Small intestine (tissue), 7 donors: ENCODE data around the gene RFTN1. TPM values are rescaled to one million over a fixed set of nuclear protein-coding genes. Genes with fewer than 3 reads are reported as not detected.
A peak's percentile ranks its signal among the peaks of the same experiment; 100 is the strongest.

ENCODE experiments used
- DNase-seq, 2 donors: peaks; one replicate each; pipeline versions ENCODE4 v3.0.0 to v3.0.0-alpha.2; 2013
- FAIRE-seq: peaks from 2 replicates; lab custom pipeline; 2012; peaks lifted over from hg19 to GRCh38; lab: Jason Lieb, UNC
- H3K27ac ChIP-seq, 3 donors: one replicate each; pipeline ENCODE4 v1.5.1; 2013; ENCODE audit warnings: low read length in 2 of 3, mild to moderate bottlenecking in 2 of 3, control low read depth in 1 of 3, inconsistent platforms in 1 of 3, low read depth in 1 of 3, moderate library complexity in 1 of 3
- H3K27me3 ChIP-seq, 3 donors: one replicate each; pipeline ENCODE4 v1.6.1; 2013; ENCODE audit warnings: low read length in 3 of 3, inconsistent platforms in 1 of 3; ENCODE audit not compliant: control insufficient read depth in 3 of 3, insufficient read depth in 3 of 3
- H3K36me3 ChIP-seq, 3 donors: one replicate each; pipeline ENCODE4 v1.6.1; 2013; ENCODE audit warnings: low read length in 3 of 3, inconsistent platforms in 1 of 3, low read depth in 1 of 3, mild to moderate bottlenecking in 1 of 3, moderate library complexity in 1 of 3; ENCODE audit not compliant: control insufficient read depth in 3 of 3, insufficient read depth in 2 of 3
- H3K4me1 ChIP-seq, 3 donors: one replicate each; pipeline ENCODE4 v1.6.1; 2013; ENCODE audit warnings: low read length in 2 of 3, inconsistent platforms in 1 of 3, low read depth in 1 of 3, mild to moderate bottlenecking in 1 of 3, moderate library complexity in 1 of 3; ENCODE audit not compliant: control insufficient read depth in 3 of 3, insufficient read depth in 2 of 3
- H3K4me3 ChIP-seq, 3 donors: one replicate each; pipeline ENCODE4 v1.5.1; 2013; ENCODE audit warnings: low read length in 3 of 3, control low read depth in 1 of 3, inconsistent platforms in 1 of 3, low read depth in 1 of 3, mild to moderate bottlenecking in 1 of 3, moderate library complexity in 1 of 3
- H3K9me3 ChIP-seq, 2 donors: one replicate each; pipeline ENCODE4 v1.6.1; 2013; ENCODE audit warnings: low read depth in 1 of 2, low read length in 1 of 2; ENCODE audit not compliant: control insufficient read depth in 2 of 2, insufficient read depth in 1 of 2
- whole genome bisulfite sequencing, 3 donors: extraction: QIAGEN DNeasy Blood & Tissue Kit; methylation state at CpG; one replicate each; pipeline ENCODE4 v1.1.7; 2013; 5-methylcytosine and 5-hydroxymethylcytosine counted together
- polyA plus RNA-seq, 4 donors: library from polyadenylated mRNA; stranded (reverse) in 3 of 4; unstranded in 1 of 4; fragments of 200-250 nt in 3 of 4; fragments of 120-200 nt in 1 of 4; gene quantifications; one replicate each; pipeline versions ENCODE4 v1.2.1 to v1.2.3, GENCODE V29; 2013
- donor health status: healthy with polysubstance abuse.
- donor health status: control.
- donor health status: control.
- donor health status: Bipolar disorder and iron deficiency.
- donor health status: healthy.

Gene RFTN1
- polyA plus RNA-seq, 4 donors = 1.8 to 18.4 (median 11.6) TPM

DNA sequence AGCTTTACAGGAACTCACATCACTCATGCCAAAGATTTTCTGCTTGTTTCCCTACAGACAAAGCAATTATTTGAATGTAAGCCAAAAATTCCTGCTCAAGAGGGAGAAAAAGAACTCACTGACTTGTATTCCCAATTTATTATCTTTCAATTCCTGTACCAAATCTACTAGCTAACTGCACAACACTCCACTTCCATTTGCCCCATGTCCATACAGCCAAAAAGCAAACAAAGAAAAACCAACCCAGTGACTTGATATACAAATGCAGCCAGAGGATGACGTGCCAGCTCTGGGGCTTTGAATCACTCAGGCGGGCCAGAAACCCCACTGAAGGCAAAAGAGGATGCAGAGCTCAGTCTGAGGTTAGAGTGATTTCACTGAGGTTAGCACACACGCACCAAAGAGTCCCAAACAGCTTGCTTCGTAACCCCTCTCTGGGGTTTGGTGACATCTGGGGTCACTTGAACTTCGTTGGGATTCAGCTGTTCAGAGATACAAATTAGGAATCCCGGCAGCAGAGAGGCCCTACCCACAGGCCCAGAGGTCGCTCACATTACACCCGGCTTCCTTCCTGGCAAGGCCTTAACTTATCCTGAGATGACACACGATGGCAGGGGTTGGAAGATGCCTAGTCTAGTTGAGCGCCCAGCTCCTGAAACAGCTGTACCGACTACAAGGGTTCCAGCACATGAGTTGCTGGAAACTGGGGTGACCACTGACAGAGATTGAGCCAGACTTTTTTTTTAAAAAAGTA lies 1.6 kb downstream of the RFTN1 start:
- Histone ChIP-seq H3K4me1 (peaks cover 0 to 17% (median 11%) of the 10 kb centered on the region in 3 donors), H3K9me3 (no peaks in the 10 kb centered on the region), H3K27me3 (peaks cover 0 to 36% (median 0%) of the 10 kb centered on the region in 3 donors), H3K36me3 (no peaks in the 10 kb centered on the region), H3K27ac (peak overlapping the region in 2 of 3 donors; percentile 63 to 82), H3K4me3 (peak overlapping the region; percentile 58 to 70 (median 69))
- FAIRE-seq = no peak
- DNase-seq = peak; percentile 28 to 51
- WGBS, 3 donors = 34 to 59% (median 47%) methylated on average over 11 of the region's 11 CpGs

DNA sequence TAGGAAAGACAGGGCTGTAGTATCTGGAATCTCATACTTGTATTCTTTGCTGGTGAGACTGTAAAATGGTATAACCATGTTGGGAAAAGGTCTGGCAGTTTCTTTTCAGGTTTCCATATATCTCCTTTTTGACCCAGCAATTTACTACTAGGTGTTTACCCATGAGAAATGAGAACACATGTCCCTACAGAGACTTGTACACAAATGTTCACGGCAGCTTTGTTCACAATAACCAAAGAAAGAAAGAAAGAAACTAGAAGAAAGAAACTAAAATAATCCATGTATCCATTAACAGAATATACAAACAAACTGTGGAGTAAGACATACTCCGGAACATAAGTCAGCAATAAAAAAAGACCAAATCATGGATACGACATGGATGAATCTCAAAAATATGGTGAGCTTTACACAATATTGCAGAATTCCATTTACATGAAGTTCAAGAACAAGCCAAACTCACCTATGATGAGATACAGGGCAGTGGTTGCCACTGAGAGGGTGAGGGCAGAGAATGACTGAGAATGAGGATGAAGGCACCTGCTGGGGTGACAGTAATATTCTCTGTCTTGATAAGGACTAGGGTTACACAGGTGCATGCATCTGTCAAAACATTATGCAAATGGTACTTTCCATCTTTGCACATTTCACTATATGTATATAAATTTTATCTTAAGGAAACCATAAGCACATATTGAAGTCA lies 2.7 kb downstream of the RFTN1 start:
- peaks cover 0 to 34% (median 0%) of the 10 kb centered on the region in 3 donors for H3K27me3 ChIP-seq
- no peak overlapping the region for H3K4me3 ChIP-seq
- 73 to 85% (median 84%) methylated on average over 3 of the region's 3 CpGs for WGBS, 3 donors
- DNase-seq = no peak
- H3K4me1 ChIP-seq = peaks cover 0 to 16% (median 7%) of the 10 kb centered on the region in 3 donors
- peaks cover 0 to 2% (median 0%) of the 10 kb centered on the region in 3 donors for H3K36me3 ChIP-seq
- H3K27ac ChIP-seq = peak overlapping the region in 1 of 3 donors; percentile 45
- no peaks in the 10 kb centered on the region for H3K9me3 ChIP-seq
- no peak for FAIRE-seq

DNA sequence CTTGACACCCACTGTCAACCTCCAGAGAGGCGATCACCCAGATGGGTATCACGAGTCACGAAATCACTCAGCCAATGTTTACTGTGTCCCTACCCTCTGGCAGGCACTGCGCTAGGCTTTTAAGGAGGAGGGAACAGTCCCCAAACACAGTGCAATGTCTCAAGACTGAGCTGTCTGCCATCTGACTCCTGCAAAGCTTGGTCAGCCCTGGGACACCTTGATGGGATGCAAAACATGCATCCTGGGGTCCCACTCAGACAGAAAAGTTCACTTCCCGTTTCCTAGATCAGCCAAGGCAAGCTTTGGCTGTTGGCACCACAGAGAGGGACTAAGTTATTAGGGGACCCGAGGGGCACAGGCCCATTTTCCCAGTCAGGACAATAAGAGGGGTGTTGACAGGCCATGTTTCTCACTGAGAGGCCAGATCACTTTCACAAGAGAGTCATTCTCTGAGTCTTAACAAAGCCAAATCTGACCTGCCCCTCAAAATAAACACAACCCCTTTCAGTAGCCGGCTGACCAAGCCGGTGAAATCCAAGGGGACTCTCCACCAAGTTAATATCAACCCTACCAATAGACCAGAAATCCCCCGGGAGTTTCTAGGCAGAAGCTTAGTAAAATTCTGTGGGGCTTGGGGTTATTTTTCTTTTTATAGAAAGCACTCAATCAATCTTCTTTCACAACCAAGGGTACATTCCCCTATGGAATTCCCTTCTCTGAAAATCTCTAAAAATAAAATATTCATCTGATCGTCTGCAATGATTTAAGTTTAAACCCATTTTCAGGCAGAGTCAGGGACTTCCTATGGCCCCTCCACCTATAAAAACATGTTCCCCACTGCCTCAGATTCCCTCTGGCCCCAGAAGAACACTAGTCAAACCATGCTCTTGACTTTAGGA lies 3.5 kb downstream of the RFTN1 start:
- FAIRE-seq = no peak
- WGBS, 3 donors = 59 to 65% (median 60%) methylated on average over 10 of the region's 10 CpGs
- peaks cover 0 to 32% (median 0%) of the 10 kb centered on the region in 3 donors for H3K27me3 ChIP-seq
- H3K4me3 ChIP-seq = no peak overlapping the region
- peaks cover 0 to 2% (median 0%) of the 10 kb centered on the region in 3 donors for H3K36me3 ChIP-seq
- H3K9me3 ChIP-seq = no peaks in the 10 kb centered on the region
- no peak for DNase-seq
- H3K27ac ChIP-seq = peak overlapping the region in 1 of 3 donors; percentile 45
- peaks cover 0 to 16% (median 7%) of the 10 kb centered on the region in 3 donors for H3K4me1 ChIP-seq

DNA sequence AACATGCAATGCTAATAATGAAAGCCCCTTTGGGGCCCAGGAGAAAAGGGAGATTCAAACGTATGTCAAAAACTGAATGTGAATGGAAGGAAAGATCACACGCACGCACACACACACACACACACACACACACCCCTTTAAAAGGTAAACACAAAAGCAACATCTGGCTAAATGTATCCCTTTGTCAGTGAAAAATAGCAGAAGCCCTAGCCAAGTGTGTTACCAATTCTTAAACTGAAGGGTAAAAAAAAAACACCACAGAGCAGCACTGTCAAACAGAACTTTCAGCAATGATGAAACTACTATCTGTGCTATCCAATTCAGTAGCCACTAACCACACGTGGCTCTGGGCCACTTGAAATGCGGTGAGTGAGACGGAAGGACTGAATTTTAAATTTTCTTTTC lies 4.9 kb downstream of the RFTN1 start:
- Histone ChIP-seq H3K4me3 (no peak overlapping the region), H3K36me3 (peaks cover 0 to 2% (median 0%) of the 10 kb centered on the region in 3 donors), H3K9me3 (no peaks in the 10 kb centered on the region), H3K4me1 (peaks cover 0 to 16% (median 7%) of the 10 kb centered on the region in 3 donors), H3K27ac (no peak overlapping the region), H3K27me3 (peaks cover 0 to 22% (median 0%) of the 10 kb centered on the region in 3 donors)
- FAIRE-seq (no peak), DNase-seq (no peak)
- 50 to 62% (median 52%) methylated on average over 6 of the region's 6 CpGs for WGBS, 3 donors

DNA sequence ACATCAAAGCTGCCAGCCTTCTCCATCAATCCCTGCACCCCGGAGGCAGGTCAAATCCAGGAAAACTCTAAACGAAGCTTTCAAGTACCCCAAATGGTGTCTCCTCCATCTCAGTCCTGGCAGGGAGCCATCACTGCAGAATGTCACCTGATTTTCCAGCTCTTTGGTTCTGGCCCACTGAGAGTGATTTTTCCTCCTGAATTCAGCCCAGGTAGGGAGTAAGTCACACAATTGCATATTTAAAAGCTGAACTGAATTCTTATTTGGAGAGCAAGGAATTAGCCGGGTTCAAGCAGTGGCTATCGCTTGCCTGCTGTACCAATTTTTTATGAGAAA lies 5.3 kb downstream of the RFTN1 start:
- WGBS, 3 donors = 60 to 70% (median 64%) methylated on average over 4 of the region's 4 CpGs
- FAIRE-seq = no peak

DNA sequence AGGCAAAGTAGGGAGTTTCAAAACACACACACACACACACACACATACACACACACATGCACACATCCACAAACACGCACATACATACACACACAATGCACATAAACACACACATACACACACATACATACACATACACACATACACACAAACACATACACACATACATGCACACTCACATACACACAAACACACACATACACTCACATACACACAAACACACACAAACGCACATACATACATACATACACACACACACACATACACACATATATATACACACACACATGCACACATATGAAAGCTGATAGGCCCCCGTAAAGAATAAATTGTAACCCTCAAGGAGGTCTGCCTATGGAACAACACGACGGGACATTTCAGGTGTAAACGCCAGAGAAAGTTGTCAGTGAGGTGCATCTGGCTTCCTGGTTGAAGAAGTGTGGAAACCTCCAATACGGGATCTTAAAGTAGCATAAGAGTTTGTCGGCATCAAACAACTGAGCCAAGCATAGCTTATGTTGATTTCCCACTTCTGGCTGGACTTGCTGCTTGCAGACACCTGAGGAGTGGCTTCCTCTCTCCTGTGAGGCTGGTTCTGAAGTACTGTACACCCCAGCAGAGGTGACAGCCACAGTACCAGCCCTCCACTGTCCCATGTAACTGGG lies 5.8 kb downstream of the RFTN1 start:
- Histone ChIP-seq H3K4me3 (no peak overlapping the region), H3K27ac (no peak overlapping the region), H3K9me3 (no peaks in the 10 kb centered on the region), H3K36me3 (peaks cover 0 to 2% (median 0%) of the 10 kb centered on the region in 3 donors), H3K27me3 (peaks cover 0 to 16% (median 0%) of the 10 kb centered on the region in 3 donors), H3K4me1 (peaks cover 0 to 16% (median 7%) of the 10 kb centered on the region in 3 donors)
- FAIRE-seq = no peak
- DNase-seq = no peak
- WGBS, 3 donors = 84 to 88% (median 85%) methylated on average over 8 of the region's 8 CpGs

More for the DNA sequence above, 5.3 kb downstream of the RFTN1 start:
- H3K4me1 ChIP-seq = peaks cover 0 to 16% (median 7%) of the 10 kb centered on the region in 3 donors
- H3K4me3 ChIP-seq = no peak overlapping the region
- peaks cover 0 to 21% (median 0%) of the 10 kb centered on the region in 3 donors for H3K27me3 ChIP-seq
- H3K27ac ChIP-seq = no peak overlapping the region
- H3K9me3 ChIP-seq = no peaks in the 10 kb centered on the region
- no peak for DNase-seq
- H3K36me3 ChIP-seq = peaks cover 0 to 2% (median 0%) of the 10 kb centered on the region in 3 donors

DNA sequence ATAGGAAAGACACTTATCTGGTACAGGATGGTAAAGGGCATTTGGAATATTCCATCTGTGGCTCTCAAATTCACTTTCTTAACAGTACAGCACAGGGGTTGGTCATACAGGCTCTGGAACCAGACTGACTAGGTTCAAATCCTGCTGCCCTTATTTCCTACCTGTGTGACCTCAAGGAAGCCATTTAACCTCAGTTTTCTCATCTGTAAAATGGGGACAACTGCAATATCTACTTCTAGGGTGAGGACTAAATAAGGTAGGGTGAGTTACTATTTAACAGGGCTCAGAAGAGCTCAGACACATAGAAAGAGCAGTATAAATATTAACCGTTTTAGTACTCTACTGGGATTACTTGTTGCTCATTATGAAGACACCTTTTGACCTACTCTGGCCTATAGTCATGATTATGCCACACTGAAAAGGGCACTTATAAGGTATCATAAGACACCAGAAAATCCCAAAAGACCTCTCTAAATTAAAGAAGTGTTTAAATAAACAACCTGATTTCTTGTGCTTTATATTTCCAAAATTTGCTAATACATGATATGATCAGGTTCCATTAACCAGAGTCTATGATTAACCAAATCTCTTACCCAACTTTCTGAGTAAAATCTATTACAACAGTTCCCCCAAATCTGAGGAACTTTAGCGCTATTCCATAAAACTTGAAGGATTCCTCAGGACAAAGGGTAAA lies 6.5 kb downstream of the RFTN1 start:
- DNase-seq (no peak), FAIRE-seq (no peak)
- Histone ChIP-seq H3K27ac (no peak overlapping the region), H3K4me3 (no peak overlapping the region), H3K9me3 (no peaks in the 10 kb centered on the region), H3K36me3 (peaks cover 0 to 2% (median 0%) of the 10 kb centered on the region in 3 donors), H3K27me3 (peaks cover 0 to 9% (median 0%) of the 10 kb centered on the region in 3 donors), H3K4me1 (peaks cover 0 to 16% (median 7%) of the 10 kb centered on the region in 3 donors)
- 60 to 83% (median 82%) methylated on average over 2 of the region's 2 CpGs for WGBS, 3 donors
